Gastrocnemius medialis (tissue), 4 donors: Measurements from ENCODE around the gene LSAMP. TPM values are rescaled to one million over a fixed set of nuclear protein-coding genes. Genes with fewer than 3 reads are reported as not detected.

Source experiments
- ATAC-seq, 2 donors: fragments of 150-250 bp; one replicate each; pipeline ENCODE4 v1.9.1; 2016
- DNase-seq, 2 donors: peaks; one replicate each; pipeline ENCODE4 v3.0.0-alpha.2; 2019
- H3K27ac ChIP-seq, 4 donors: fragments of 200-600 bp; sonication (generic); 1 replicate in 1 of 4; 2 replicates in 3 of 4; pipeline ENCODE4 v1.5.1; 2016 to 2018; ENCODE audit warnings: mild to moderate bottlenecking in 2 of 4, moderate library complexity in 1 of 4
- H3K27me3 ChIP-seq, 3 donors: fragments of 200-600 bp; sonication (generic) in 2 of 3; 1 replicate in 1 of 3; 2 replicates in 2 of 3; pipeline versions ENCODE4 v1.5.1 to v1.6.0; 2016 to 2019; ENCODE audit warnings: mild to moderate bottlenecking in 1 of 3, moderate library complexity in 1 of 3
- H3K36me3 ChIP-seq, 2 donors: fragments of 200-600 bp; sonication (generic) in 1 of 2; one replicate each; pipeline ENCODE4 v1.5.1; 2017 to 2018
- H3K4me1 ChIP-seq, 2 donors: fragments of 200-600 bp; sonication (generic) in 1 of 2; one replicate each; pipeline ENCODE4 v1.5.1; 2016 to 2017; ENCODE audit warnings: mild to moderate bottlenecking in 2 of 2
- H3K4me3 ChIP-seq, 4 donors: fragments of 200-600 bp; sonication (generic) in 3 of 4; 1 replicate in 1 of 4; 2 replicates in 3 of 4; pipeline ENCODE4 v1.5.1; 2016 to 2019; ENCODE audit warnings: mild to moderate bottlenecking in 2 of 4
- H3K9me3 ChIP-seq, 3 donors: fragments of 200-600 bp; sonication (generic) in 2 of 3; 1 replicate in 1 of 3; 2 replicates in 2 of 3; pipeline ENCODE4 v1.5.1; 2016 to 2019
- CTCF ChIP-seq, 5 experiments: fragments of 450-650 bp in 3 of 5; fragments of 200-600 bp in 2 of 5; sonication (generic) in 2 of 5; IDR thresholded peaks in 4 of 5; conservative IDR thresholded peaks in 1 of 5; 1 replicate in 4 of 5; 2 replicates in 1 of 5; pipeline ENCODE4 v1.5.1; 2016 to 2019; ENCODE audit warnings: antibody characterized with exemption in 5 of 5, mild to moderate bottlenecking in 3 of 5, moderate library complexity in 3 of 5
- POLR2A ChIP-seq, 2 donors: fragments of 450-650 bp; IDR thresholded peaks; one replicate each; pipeline ENCODE4 v1.6.1; 2017; ENCODE audit warnings: antibody characterized with exemption in 2 of 2, mild to moderate bottlenecking in 2 of 2, moderate library complexity in 2 of 2
- in situ Hi-C, 4 donors: fragments of 200-750 bp; cut with MboI; loops; one replicate each; pipeline versions ENCODE4 v1.15.0 to v1.8.0; 2017; ENCODE audit warnings: low sequenced_read_pairs in 4 of 4
- intact Hi-C: fragments of 100-400 bp; cut with DNase I; formaldehyde crosslinking; loops from one replicate; pipeline ENCODE4 v1.15.1; 2023; ENCODE audit warnings: low total_unique reads
- total RNA-seq, 4 donors: library from RNA; depleted of rRNA; stranded (reverse); fragments of >200 nt; gene quantifications; one replicate each; pipeline versions ENCODE4 v1.1.0 to v1.2.3, GENCODE V29; 2016

Gene LSAMP
- total RNA-seq, 4 donors from 2014 or later: 0.07 to 0.10 TPM; not detected in 2

- Histone ChIP-seq H3K9me3 (no peaks in the 10 kb centered on the region), H3K27me3 (no peaks in the 10 kb centered on the region), H3K27ac (no peak overlapping the region), H3K4me1 (no peaks in the 10 kb centered on the region), H3K36me3 (no peaks in the 10 kb centered on the region), H3K4me3 (no peak overlapping the region)
- no peak for TF ChIP-seq CTCF (IDR thresholded peaks at IDR 0.05 in 4 of 5, conservative IDR thresholded peaks at IDR 0.05 in 1 of 5)
- TF ChIP-seq POLR2A (IDR thresholded peaks at IDR 0.05): no peak
- in situ Hi-C loops: no loop called here
- no peak for DNase-seq
- intact Hi-C loops: no loop called here
- ATAC-seq: no peak
These were observed 147.1 kb downstream of the LSAMP start for GRCh38 chr3:116298151-116298550.

GRCh38 chr3:116291141-116291540, 154.1 kb downstream of the LSAMP start:
- intact Hi-C loops: no loop called here
- Histone ChIP-seq H3K4me3 (no peak overlapping the region), H3K9me3 (no peaks in the 10 kb centered on the region), H3K4me1 (no peaks in the 10 kb centered on the region), H3K27me3 (no peaks in the 10 kb centered on the region), H3K27ac (no peak overlapping the region), H3K36me3 (no peaks in the 10 kb centered on the region)
- no peak for DNase-seq
- in situ Hi-C loops: no loop called here
- TF ChIP-seq CTCF (IDR thresholded peaks at IDR 0.05 in 4 of 5, conservative IDR thresholded peaks at IDR 0.05 in 1 of 5) (no peak), POLR2A (IDR thresholded peaks at IDR 0.05) (no peak)
- ATAC-seq: no peak

GRCh38 chr3:116288485-116288884, 156.8 kb downstream of the LSAMP start:
- TF ChIP-seq POLR2A (IDR thresholded peaks at IDR 0.05): no peak
- TF ChIP-seq CTCF (IDR thresholded peaks at IDR 0.05 in 4 of 5, conservative IDR thresholded peaks at IDR 0.05 in 1 of 5): no peak
- intact Hi-C loops (no loop called here), in situ Hi-C loops (no loop called here)
- Histone ChIP-seq H3K27ac (no peak overlapping the region), H3K27me3 (no peaks in the 10 kb centered on the region), H3K9me3 (no peaks in the 10 kb centered on the region), H3K4me1 (no peaks in the 10 kb centered on the region), H3K4me3 (no peak overlapping the region), H3K36me3 (no peaks in the 10 kb centered on the region)
- DNase-seq: no peak
- ATAC-seq: no peak

- H3K9me3 ChIP-seq: no peaks in the 10 kb centered on the region
- no peaks in the 10 kb centered on the region for H3K4me1 ChIP-seq
- no peak for ATAC-seq
- no peak overlapping the region for H3K27ac ChIP-seq
- DNase-seq: no peak
- TF ChIP-seq POLR2A (IDR thresholded peaks at IDR 0.05) (no peak), CTCF (IDR thresholded peaks at IDR 0.05 in 4 of 5, conservative IDR thresholded peaks at IDR 0.05 in 1 of 5) (no peak)
- H3K27me3 ChIP-seq: no peaks in the 10 kb centered on the region
- no peaks in the 10 kb centered on the region for H3K36me3 ChIP-seq
- in situ Hi-C loops (no loop called here), intact Hi-C loops (no loop called here)
- no peak overlapping the region for H3K4me3 ChIP-seq
These were observed 159.4 kb downstream of the LSAMP start for GRCh38 chr3:116285781-116286421.
